Smooth muscle cell (in vitro differentiated cells): Measurements from ENCODE around the gene IRF2. TPM values are rescaled to one million over a fixed set of nuclear protein-coding genes. Genes with fewer than 3 reads are reported as not detected.

ENCODE experiments used
- DNase-seq: peaks from one replicate; lab custom pipeline; 2025; ENCODE audit not compliant: unreplicated experiment; lab: John Stamatoyannopoulos, UW
- H2AFZ ChIP-seq: fragments of 200-600 bp; sonication (generic); 2 replicates; pipeline ENCODE4 v1.6.0; 2016; ENCODE audit warnings: antibody characterized with exemption, low read depth, mild to moderate bottlenecking
- H3F3A ChIP-seq: fragments of 200-600 bp; sonication (generic); 2 replicates; pipeline ENCODE4 v1.6.0; 2017; ENCODE audit warnings: antibody characterized with exemption, low read depth
- H3K27ac ChIP-seq: fragments of 200-600 bp; sonication (generic); 2 replicates; pipeline ENCODE4 v1.5.1; 2016; ENCODE audit warnings: low read depth, mild to moderate bottlenecking
- H3K27me3 ChIP-seq: fragments of 200-600 bp; sonication (generic); 2 replicates; pipeline ENCODE4 v1.6.1; 2016; ENCODE audit warnings: low read depth, mild to moderate bottlenecking
- H3K36me3 ChIP-seq: fragments of 200-600 bp; sonication (generic); 2 replicates; pipeline ENCODE4 v1.5.1; 2016; ENCODE audit warnings: low read depth
- H3K4me1 ChIP-seq: fragments of 200-600 bp; sonication (generic); 2 replicates; pipeline ENCODE4 v1.5.1; 2016; ENCODE audit warnings: low read depth
- H3K4me2 ChIP-seq: fragments of 200-600 bp; sonication (generic); 2 replicates; pipeline ENCODE4 v1.6.0; 2016; ENCODE audit warnings: mild to moderate bottlenecking
- H3K4me3 ChIP-seq: fragments of 200-600 bp; sonication (generic); 2 replicates; pipeline ENCODE4 v1.5.1; 2016; ENCODE audit warnings: mild to moderate bottlenecking
- H3K79me2 ChIP-seq: fragments of 200-600 bp; sonication (generic); 2 replicates; pipeline ENCODE4 v1.6.0; 2016; ENCODE audit warnings: low read depth, mild to moderate bottlenecking
- H3K9ac ChIP-seq: fragments of 200-600 bp; sonication (generic); 2 replicates; pipeline ENCODE4 v1.6.0; 2016; ENCODE audit warnings: low read depth
- H3K9me3 ChIP-seq: fragments of 200-600 bp; sonication (generic); replicated peaks from 2 replicates; pipeline ENCODE4 v1.5.1; 2016; ENCODE audit warnings: low read depth
- H4K20me1 ChIP-seq: fragments of 200-600 bp; sonication (generic); 2 replicates; pipeline ENCODE4 v1.6.0; 2016; ENCODE audit warnings: low read depth
- CTCF ChIP-seq: fragments of 200-600 bp; sonication (generic); IDR thresholded peaks from 2 replicates; pipeline ENCODE4 v1.5.1; 2017; ENCODE audit warnings: borderline replicate concordance, mild to moderate bottlenecking, antibody characterized with exemption; ENCODE audit not compliant: insufficient read depth, poor library complexity, severe bottlenecking
- WGBS: methylation state at CpG from one replicate; pipeline ENCODE4 v1.1.7; 2016; ENCODE audit warnings: low lambda C conversion rate; 5-methylcytosine and 5-hydroxymethylcytosine counted together
- polyA plus RNA-seq: library from polyadenylated mRNA; unstranded; fragments of >200 nt; fragmentation: Nextera tagmentation; extraction: Ambion mirVana; gene quantifications from 2 replicates; pipeline ENCODE4 v1.2.1, GENCODE V29; 2016
- total RNA-seq: library from RNA; depleted of rRNA; stranded (reverse); fragments of >200 nt; gene quantifications from 2 replicates; pipeline ENCODE4 v1.2.3, GENCODE V29; 2014

IRF2 gene
- total and polyA plus RNA-seq, 2 experiments from 2014 or later, result 10.2 to 21.6 TPM

DNA sequence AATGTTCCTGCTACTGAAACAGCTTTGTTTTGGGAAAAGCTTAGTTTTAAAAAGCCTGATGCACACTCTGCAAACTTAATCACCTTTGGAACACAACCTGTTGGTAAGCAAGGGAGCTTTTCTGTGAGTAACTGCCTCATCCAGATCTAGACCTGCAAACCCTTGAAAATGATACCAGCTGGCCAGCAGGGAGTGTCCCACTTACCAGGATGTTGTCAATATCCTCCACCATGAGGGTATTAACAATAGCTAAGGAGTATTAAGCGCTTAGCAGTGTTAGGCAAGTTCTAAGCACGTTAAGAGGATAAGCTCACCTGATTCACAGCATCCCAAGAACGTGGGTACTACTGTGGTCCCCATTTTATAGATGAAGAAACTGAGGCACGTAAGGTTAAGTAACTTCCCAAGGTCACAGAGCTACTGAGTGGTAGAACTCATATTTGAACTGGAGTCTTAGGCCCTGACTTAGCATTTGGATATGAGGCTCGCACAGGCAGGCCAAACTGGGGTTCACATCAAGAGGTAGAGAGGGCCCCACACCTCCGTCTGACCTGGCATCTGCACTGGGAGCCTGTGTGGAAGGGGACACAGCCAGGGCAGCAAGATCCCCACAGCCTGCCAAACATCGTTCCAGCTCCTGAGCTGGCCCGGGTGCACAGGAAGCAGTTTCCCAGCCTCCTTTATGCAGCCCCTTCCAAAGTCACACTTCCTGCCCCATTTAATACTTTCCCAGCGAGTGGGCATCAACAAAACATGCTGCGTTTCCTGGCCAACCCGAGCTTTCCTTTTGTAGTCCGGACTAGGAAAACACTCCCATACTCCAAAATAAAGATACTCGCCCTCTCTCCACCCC is 32.7 kb downstream of the IRF2 start:
- Histone ChIP-seq H3K9me3 (no peaks in the 10 kb centered on the region), H3K4me3 (no peak overlapping the region), H3K4me1 (peaks cover 21% of the 10 kb centered on the region), H3K36me3 (no peaks in the 10 kb centered on the region), H3F3A (peaks cover 19% of the 10 kb centered on the region), H4K20me1 (peaks cover 97% of the 10 kb centered on the region), H3K27me3 (no peaks in the 10 kb centered on the region), H2AFZ (no peak overlapping the region), H3K27ac (peak overlapping the region; percentile 22), H3K4me2 (peak overlapping the region; percentile 77), H3K9ac (peak overlapping the region; percentile 8), H3K79me2 (peaks cover 61% of the 10 kb centered on the region)
- no peak for DNase-seq
- WGBS, result 71% methylated on average over 13 of the region's 13 CpGs
- TF ChIP-seq CTCF, result no peak

DNA sequence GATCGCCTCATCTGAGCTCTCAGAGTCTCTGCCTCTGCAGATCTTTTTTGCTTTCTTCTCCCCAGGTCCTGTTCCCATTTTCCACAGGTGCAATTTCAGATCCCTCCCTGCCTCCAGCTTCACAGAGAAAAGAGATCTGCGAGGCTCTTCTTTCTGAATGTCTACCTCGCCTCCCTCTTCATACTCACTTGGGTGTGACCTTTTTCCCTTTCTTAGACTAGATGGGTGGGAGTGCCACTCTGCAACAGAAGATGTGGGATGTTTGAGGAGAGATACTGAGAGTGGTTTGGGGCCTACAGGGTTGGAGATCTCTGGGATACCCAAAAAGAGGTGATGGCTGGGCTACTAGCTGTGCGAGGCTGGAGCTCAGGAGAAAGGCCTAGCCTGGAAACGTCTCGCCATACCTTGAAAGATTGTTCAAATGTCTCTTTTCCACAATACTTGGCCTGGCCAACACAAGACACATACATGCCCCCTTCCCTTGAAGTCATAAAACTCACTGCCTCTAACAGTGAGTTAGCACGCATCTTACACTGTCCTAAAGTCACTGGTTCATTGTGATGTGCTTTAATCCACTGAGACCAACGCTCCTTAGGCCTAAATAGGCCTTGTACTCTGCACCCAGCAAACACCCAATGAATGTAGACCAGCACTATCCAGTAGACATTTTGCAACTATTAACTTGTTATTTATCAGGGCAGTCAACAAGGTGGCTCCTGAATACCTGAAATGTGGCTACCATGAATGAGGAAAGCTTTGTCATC is 33.6 kb downstream of the IRF2 start:
- WGBS, result 91% methylated on average over 8 of the region's 8 CpGs
- peak overlapping the region; percentile 77 for H3K4me2 ChIP-seq
- H3K4me3 ChIP-seq, result no peak overlapping the region
- H4K20me1 ChIP-seq, result peaks cover 94% of the 10 kb centered on the region
- H3K9ac ChIP-seq, result peak overlapping the region; percentile 21
- no peak for TF ChIP-seq CTCF
- H3K27me3 ChIP-seq, result no peaks in the 10 kb centered on the region
- H3K9me3 ChIP-seq, result no peaks in the 10 kb centered on the region
- H3K79me2 ChIP-seq, result peaks cover 59% of the 10 kb centered on the region
- H3F3A ChIP-seq, result peaks cover 19% of the 10 kb centered on the region
- H3K4me1 ChIP-seq, result peaks cover 21% of the 10 kb centered on the region
- peak overlapping the region; percentile 81 for H3K27ac ChIP-seq
- H3K36me3 ChIP-seq, result no peaks in the 10 kb centered on the region
- H2AFZ ChIP-seq, result no peak overlapping the region
- DNase-seq, result no peak

- no peak for TF ChIP-seq CTCF
- H3K27ac ChIP-seq, result peak overlapping the region; percentile 81
Measured at GRCh38 chr4:184439856-184440594, 34.3 kb downstream of the IRF2 start.

More at GRCh38 chr4:184439856-184440594, 34.3 kb downstream of the IRF2 start:
- Histone ChIP-seq H3K4me3 (no peak overlapping the region), H4K20me1 (peaks cover 95% of the 10 kb centered on the region), H3K9ac (peak overlapping the region; percentile 30), H3K4me2 (peak overlapping the region; percentile 77), H3K79me2 (peaks cover 55% of the 10 kb centered on the region), H3K36me3 (no peaks in the 10 kb centered on the region), H3K4me1 (peaks cover 21% of the 10 kb centered on the region), H3K27me3 (no peaks in the 10 kb centered on the region), H3K9me3 (no peaks in the 10 kb centered on the region), H3F3A (peaks cover 19% of the 10 kb centered on the region), H2AFZ (no peak overlapping the region)
- no peak for DNase-seq
- 44% methylated on average over 20 of the region's 20 CpGs for WGBS
